ENCODE results near the gene FAM25A. TPM values are rescaled to one million over a fixed set of nuclear protein-coding genes. Genes with fewer than 3 reads are reported as not detected.

Gene FAM25A
- polyA plus RNA-seq, 3 donors: not detected

DNA sequence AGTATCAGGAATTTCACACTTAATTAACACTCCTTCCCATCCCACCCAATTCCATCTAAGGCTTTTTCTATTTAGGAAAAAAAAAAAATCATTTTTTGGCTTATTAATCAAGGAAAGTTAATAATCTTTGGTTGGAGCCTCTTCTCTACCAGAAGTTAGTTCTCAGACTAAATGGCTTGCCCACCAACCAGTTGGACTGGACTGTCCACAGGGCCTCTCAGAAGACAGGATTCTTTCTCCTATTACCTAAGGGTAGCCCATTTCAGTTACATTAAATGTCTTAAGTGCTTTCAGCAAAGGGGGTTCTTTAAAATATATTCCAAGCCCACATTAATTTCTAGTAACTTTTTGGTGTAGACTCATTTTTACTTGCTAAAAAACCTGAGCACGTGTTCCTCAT is 39.3 kb downstream of the FAM25A start:
- DNase-seq (ENCODE audit: low read depth in 3 of 3, low spot score in 2 of 3): no peak

GRCh38 chr10:87060280-87060928 is 40.3 kb downstream of the FAM25A start:
- no peak for DNase-seq (ENCODE audit: low read depth in 3 of 3, low spot score in 2 of 3)

GRCh38 chr10:87064651-87065050 is 44.6 kb downstream of the FAM25A start:
- DNase-seq (ENCODE audit: low read depth in 3 of 3, low spot score in 2 of 3): no peak

DNA sequence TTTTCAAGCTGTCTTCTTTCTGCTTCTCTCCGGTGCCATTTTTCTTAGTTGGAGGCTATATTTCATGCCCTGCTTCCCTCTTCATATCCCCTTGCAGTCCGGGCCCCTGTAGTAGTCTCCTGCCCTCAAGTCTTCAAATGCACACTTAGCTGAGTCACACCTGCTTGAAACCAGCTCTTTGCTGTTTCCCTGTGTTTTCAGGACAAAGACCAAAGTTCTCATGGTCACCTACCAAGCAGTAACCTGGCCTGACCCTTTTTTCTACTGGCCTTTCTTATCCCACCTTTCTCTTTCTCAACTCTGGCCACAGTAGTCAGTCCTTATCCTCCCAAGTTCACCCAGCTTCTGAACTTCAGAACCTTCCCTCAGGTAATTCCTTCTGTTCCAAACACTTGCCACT is 46.1 kb downstream of the FAM25A start:
- DNase-seq (ENCODE audit: low read depth in 3 of 3, low spot score in 2 of 3): no peak

- no peak for DNase-seq (ENCODE audit: low read depth in 3 of 3, low spot score in 2 of 3)
These were observed 46.8 kb downstream of the FAM25A start for GRCh38 chr10:87066865-87067264.

- DNase-seq (ENCODE audit: low read depth in 3 of 3, low spot score in 2 of 3): no peak
These were observed 48.2 kb downstream of the FAM25A start for GRCh38 chr10:87068281-87068680.

- DNase-seq (ENCODE audit: low read depth in 3 of 3, low spot score in 2 of 3): no peak
These were observed 52.4 kb downstream of the FAM25A start for GRCh38 chr10:87072449-87072848.

Other genes starting within 250 kb of the FAM25A start
- 10 to 100 TPM; 23.4 to 26.1 (median 24.0) TPM for gene MMRN2, start 62.7 kb upstream of the FAM25A start, polyA plus RNA-seq (ENCODE audit: insufficient read length in 3 of 3)
- gene SNCG, start 61.7 kb upstream of the FAM25A start, polyA plus RNA-seq (ENCODE audit: insufficient read length in 3 of 3): 10 to 100 TPM in 2 of 3 donors, 1 to 10 TPM in 1; 8.3 to 23.4 (median 13.1) TPM
- 10 to 100 TPM; 12.5 to 18.4 (median 17.3) TPM for gene ADIRF, start 51.8 kb upstream of the FAM25A start, polyA plus RNA-seq (ENCODE audit: insufficient read length in 3 of 3)
- 100 to 1,000 TPM; 139 to 191 (median 155) TPM for gene GLUD1, start 74.5 kb downstream of the FAM25A start, polyA plus RNA-seq (ENCODE audit: insufficient read length in 3 of 3)
- 10 to 100 TPM; 37.4 to 47.1 (median 38.8) TPM for gene SHLD2, start 74.9 kb downstream of the FAM25A start, polyA plus RNA-seq (ENCODE audit: insufficient read length in 3 of 3)
- 1 to 10 TPM; 1.9 to 4.0 (median 3.7) TPM for gene NUTM2A, start 205.2 kb downstream of the FAM25A start, polyA plus RNA-seq (ENCODE audit: insufficient read length in 3 of 3)

All from right renal cortex interstitium (tissue), 3 donors.